ENCODE results near the gene CLEC4C. TPM values are rescaled to one million over a fixed set of nuclear protein-coding genes. Genes with fewer than 3 reads are reported as not detected.

The CLEC4C gene
- total and polyA plus RNA-seq, 2 of the 4 experiments (the other 2 are of a cell fraction): not detected

GRCh38 chr12:7716381-7716780 is 30.8 kb downstream of the CLEC4C start:
- POLR2A ChIA-PET (ENCODE audit: unreplicated experiment): no interaction called here
- no peak for ATAC-seq (ENCODE audit: low read depth)
- CTCF ChIA-PET: interaction anchor here (0.6 kb wide), 1 partner anchor 68 kb away, joined by 3 read pairs; no protein-coding TSS in a partner anchor

More at GRCh38 chr12:7716381-7716780, 30.8 kb downstream of the CLEC4C start:
- Histone ChIP-seq H3K27ac (ENCODE audit: insufficient read depth, low read length) (no peak overlapping the region), H3K23ac (ENCODE audit: low read depth, low read length) (no peak overlapping the region), H2AK9ac (replicated peaks; ENCODE audit: low read depth, low read length, poor library complexity) (no peak overlapping the region), H3K4me2 (ENCODE audit: low read depth, low read length) (no peak overlapping the region), H2BK5ac (ENCODE audit: low read depth, low read length, poor library complexity, severe bottlenecking) (no peak overlapping the region), H3K56ac (ENCODE audit: extremely low read depth, insufficient read depth, low read length) (no peak overlapping the region), H2BK120ac (ENCODE audit: low read depth, low read length) (no peak overlapping the region), H3K9ac (ENCODE audit: low read depth, low read length) (no peak overlapping the region), H3K18ac (ENCODE audit: low read depth, low read length) (no peak overlapping the region), H2AK5ac (ENCODE audit: low read depth, low read length) (no peak overlapping the region), H3K4me3 (ENCODE audit: insufficient read depth, low read depth, low read length) (no peak overlapping the region), H4K8ac (ENCODE audit: low read depth in 2 of 2, low read length in 2 of 2) (no peak overlapping the region), H3K9me1 (ENCODE audit: insufficient read depth, low read length) (no peaks in the 10 kb centered on the region), H4K91ac (ENCODE audit: insufficient read depth, low read depth, low read length) (no peak overlapping the region), H3K36me3 (ENCODE audit: control insufficient read depth, insufficient read depth, low read length) (no peaks in the 10 kb centered on the region), H2BK15ac (ENCODE audit: low read depth, low read length) (no peak overlapping the region), H4K20me1 (ENCODE audit: insufficient read depth, low read length) (no peaks in the 10 kb centered on the region), H3K27me3 (ENCODE audit: control insufficient read depth, insufficient read depth, low read length) (no peaks in the 10 kb centered on the region), H2BK20ac (ENCODE audit: low read depth, low read length) (no peak overlapping the region), H3K4me1 (ENCODE audit: control insufficient read depth, insufficient read depth, low read length) (no peaks in the 10 kb centered on the region), H3K79me1 (ENCODE audit: low read depth in 1 of 2, low read length in 2 of 2) (no peaks in the 10 kb centered on the region), H2AFZ (replicated peaks; ENCODE audit: low read length, poor library complexity) (no peak overlapping the region), H3K9me3 (ENCODE audit: control insufficient read depth, insufficient read depth, low read length) (peaks cover 9% of the 10 kb centered on the region; the same call in 1 of the 2 replicates), H4K5ac (ENCODE audit: low read depth, low read length) (no peak overlapping the region), H3K14ac (replicated peaks; ENCODE audit: low read depth, low read length) (no peak overlapping the region), H3K4ac (ENCODE audit: low read depth, low read length) (no peak overlapping the region)
- in situ Hi-C loops (cut with MboI; ENCODE audit: low sequenced_read_pairs): no loop called here
- intact Hi-C loops (cut with micrococcal nuclease): no loop called here
- BruUV-seq (replicated peaks): no TSS peak
- DNase-seq: no peak
- dilution Hi-C loops (cut with HindIII; ENCODE audit: low sequenced_read_pairs, unreplicated experiment): no loop called here
- TF ChIP-seq POLR2A (IDR thresholded peaks at IDR 0.05; ENCODE audit: low read depth, low read length) (no peak), RCOR1 (IDR thresholded peaks at IDR 0.05; ENCODE audit: insufficient replicate concordance, low read length) (no peak), BHLHE40 (IDR thresholded peaks at IDR 0.05; ENCODE audit: low read depth, low read length) (no peak), USF2 (IDR thresholded peaks at IDR 0.05; ENCODE audit: low read depth, low read length) (no peak), CHD1 (IDR thresholded peaks at IDR 0.05; ENCODE audit: low read depth, low read length) (no peak), FOS (IDR thresholded peaks at IDR 0.05; ENCODE audit: low read depth, low read length) (no peak), CEBPB (IDR thresholded peaks at IDR 0.05; ENCODE audit: low read depth, low read length) (no peak), CTCF (conservative IDR thresholded peaks at IDR 0.05; ENCODE audit: low read depth, low read length) (no peak), SMC3 (IDR thresholded peaks at IDR 0.05; ENCODE audit: low read depth, low read length) (no peak), RAD21 (IDR thresholded peaks at IDR 0.05; ENCODE audit: low read length) (no peak), ELK1 (IDR thresholded peaks at IDR 0.05; ENCODE audit: borderline replicate concordance, low read depth, low read length) (no peak), MAZ (IDR thresholded peaks at IDR 0.05; ENCODE audit: borderline replicate concordance, low read depth, low read length) (no peak), NFE2L2 (IDR thresholded peaks at IDR 0.05; ENCODE audit: low read depth, low read length) (no peak), MAFK (IDR thresholded peaks at IDR 0.05; ENCODE audit: low read depth, low read length) (no peak), MXI1 (IDR thresholded peaks at IDR 0.05; ENCODE audit: borderline replicate concordance, low read depth, low read length) (no peak), RFX5 (IDR thresholded peaks at IDR 0.05; ENCODE audit: low read depth, low read length) (no peak)
- WGBS, 2 experiments (ENCODE audit: extremely low coverage in 2 of 2, insufficient read length in 1 of 2): 0% methylated on average over 1 of the region's 5 CpGs; no CpG with 5 or more reads in 1 of the 2 experiments

Measured in IMR-90 (cell line).